ENCODE results near the gene COG1. TPM values are rescaled to one million over a fixed set of nuclear protein-coding genes. Genes with fewer than 3 reads are reported as not detected.

The COG1 gene
- total and polyA plus RNA-seq, 2 of the 8 experiments (the other 6 are each of a cell fraction or from before 2014, with no cell fraction given) = 11.0 to 19.5 TPM

DNA sequence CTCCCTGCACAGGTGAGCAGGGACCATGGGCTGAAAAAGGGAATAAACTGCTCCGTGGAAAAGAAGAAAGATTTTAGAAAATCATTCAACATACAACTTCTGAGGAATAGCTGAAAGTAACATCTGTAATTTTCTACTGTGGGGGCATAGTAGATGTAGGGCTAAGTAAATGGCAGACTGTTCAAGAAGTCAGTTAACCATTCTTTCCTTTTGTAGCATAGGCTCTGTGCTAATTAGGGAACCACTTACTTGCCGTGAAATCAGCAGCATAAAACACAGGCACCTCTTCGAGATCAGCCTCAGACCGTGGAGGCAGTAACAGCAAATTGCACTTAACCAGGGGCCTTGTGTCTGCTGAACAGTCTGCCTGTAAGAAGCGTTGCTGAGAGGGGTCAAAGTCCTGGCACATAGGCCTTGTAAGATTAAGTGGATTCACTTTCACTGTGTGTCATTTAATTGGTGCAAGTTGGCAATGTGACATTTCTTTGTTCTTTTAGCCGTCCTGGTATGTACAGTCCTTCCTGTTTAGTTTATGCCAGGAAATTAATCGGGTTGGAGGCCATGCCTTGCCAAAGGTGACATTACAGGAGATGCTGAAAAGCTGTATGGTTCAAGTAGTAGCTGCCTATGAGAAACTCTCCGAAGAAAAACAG, 10.4 kb downstream of the COG1 start (continued):
- TF ChIP-seq POU5F1 (IDR thresholded peaks at IDR 0.05; ENCODE audit: low read depth, low read length) = no peak
